NCI-H2107 (cell line): Measurements from ENCODE around the gene LRRC31.

Experiments used
- DNase-seq: peaks from one replicate; lab custom pipeline; 2025; lab: John Stamatoyannopoulos, UW

Gene LRRC31

GRCh38 chr3:169813278-169813677 lies 56.5 kb downstream of the LRRC31 start:
- DNase-seq, result no peak

GRCh38 chr3:169812332-169813235 lies 57.2 kb downstream of the LRRC31 start, which contains the start of the genes LRRC34 and LRRIQ4:
LRRC34 (minus strand) TSS chr3:169812904; CDS start chr3:169812548, 356 bp downstream.
LRRIQ4 (plus strand) TSS chr3:169812870; CDS start chr3:169821922, 9,052 bp downstream.
- peak; percentile 77 for DNase-seq

GRCh38 chr3:169811631-169812331 lies 58.0 kb downstream of the LRRC31 start:
- DNase-seq, result peak; percentile 49

GRCh38 chr3:169809230-169809795 lies 60.4 kb downstream of the LRRC31 start:
- DNase-seq, result no peak

GRCh38 chr3:169804681-169805080 lies 65.1 kb downstream of the LRRC31 start:
- DNase-seq, result no peak

GRCh38 chr3:169792359-169792758 lies 77.4 kb downstream of the LRRC31 start:
- no peak for DNase-seq

GRCh38 chr3:169790687-169791429 lies 78.9 kb downstream of the LRRC31 start:
- no peak for DNase-seq

GRCh38 chr3:169790219-169790618 lies 79.5 kb downstream of the LRRC31 start:
- DNase-seq, result no peak
